AG09319 (cell line): Measurements from ENCODE around the gene CEP72.

ENCODE experiments used
- DNase-seq: peaks from one replicate; pipeline ENCODE4 v3.0.0-alpha.2; 2010; ENCODE audit warnings: low read depth; ENCODE audit errors: extremely low read depth
- CTCF ChIP-seq: IDR thresholded peaks from 2 replicates; pipeline ENCODE4 v1.5.1; 2011; ENCODE audit warnings: low read depth, mild to moderate bottlenecking, inconsistent platforms, low read length, moderate library complexity

Gene CEP72

GRCh38 chr5:610744-611730 lies 1.1 kb upstream of the CEP72 start:
- DNase-seq = no peak
- TF ChIP-seq CTCF = no peak

- DNase-seq = no peak
- no peak for TF ChIP-seq CTCF
These were observed 621 bp downstream of the CEP72 start for GRCh38 chr5:612498-613424.

- DNase-seq = no peak
- no peak for TF ChIP-seq CTCF
These were observed 4.4 kb downstream of the CEP72 start for GRCh38 chr5:616484-617039.

- DNase-seq = no peak
These were observed 5.8 kb downstream of the CEP72 start for GRCh38 chr5:617896-618295.

GRCh38 chr5:618450-618849 lies 6.3 kb downstream of the CEP72 start:
- no peak for TF ChIP-seq CTCF
- DNase-seq = no peak

More at GRCh38 chr5:617896-618295, 5.8 kb downstream of the CEP72 start:
- no peak for TF ChIP-seq CTCF

GRCh38 chr5:619444-619843 lies 7.3 kb downstream of the CEP72 start:
- no peak for TF ChIP-seq CTCF
- no peak for DNase-seq
